ENCODE data around the gene KIAA0513. TPM values are rescaled to one million over a fixed set of nuclear protein-coding genes. Genes with fewer than 3 reads are reported as not detected.
"Not testable (repeated sequence)": the region's sequence is repeated elsewhere in the genome, so short reads cannot be mapped to it uniquely, and the experiment has no call there.

Gene KIAA0513
- total RNA-seq, 1 experiment from 2014 or later = 2.1 TPM

DNA sequence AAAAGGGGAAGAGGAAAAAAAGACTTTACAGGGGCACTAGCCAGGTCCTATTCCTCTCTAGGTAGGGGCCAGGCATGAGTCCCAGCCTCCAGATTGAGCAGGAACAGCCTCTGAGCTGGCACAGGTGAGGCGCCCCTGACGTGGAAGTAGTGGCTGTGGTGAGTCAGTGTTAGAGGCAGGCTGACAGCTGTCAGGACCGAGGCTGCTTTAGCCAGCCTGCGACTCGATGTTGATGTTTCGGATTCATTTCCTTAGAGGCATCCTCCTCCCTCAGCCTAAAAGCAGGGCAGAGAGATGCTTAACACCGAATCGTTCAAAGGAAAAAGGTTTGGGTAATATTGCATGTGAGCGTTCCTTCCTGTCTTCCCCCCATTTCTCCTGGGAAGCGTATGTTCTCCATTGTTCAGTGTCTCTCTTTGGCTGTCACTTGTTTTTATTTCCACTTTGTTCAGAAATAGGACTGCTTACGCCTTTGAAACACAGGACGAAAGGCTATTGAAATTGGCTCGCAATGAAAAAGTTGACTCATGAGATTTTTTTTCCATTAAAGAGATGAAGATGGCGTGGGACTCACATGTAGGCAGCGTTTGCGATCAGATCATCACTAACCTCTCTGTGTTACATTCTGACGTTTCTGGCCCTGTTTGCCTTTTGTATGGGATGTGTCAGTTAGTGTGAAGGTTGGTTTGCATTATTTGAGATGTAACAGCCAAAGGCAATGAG, 1.3 kb downstream of the KIAA0513 start:
- DNase-seq (ENCODE audit: low read depth) = peak; percentile 63

DNA sequence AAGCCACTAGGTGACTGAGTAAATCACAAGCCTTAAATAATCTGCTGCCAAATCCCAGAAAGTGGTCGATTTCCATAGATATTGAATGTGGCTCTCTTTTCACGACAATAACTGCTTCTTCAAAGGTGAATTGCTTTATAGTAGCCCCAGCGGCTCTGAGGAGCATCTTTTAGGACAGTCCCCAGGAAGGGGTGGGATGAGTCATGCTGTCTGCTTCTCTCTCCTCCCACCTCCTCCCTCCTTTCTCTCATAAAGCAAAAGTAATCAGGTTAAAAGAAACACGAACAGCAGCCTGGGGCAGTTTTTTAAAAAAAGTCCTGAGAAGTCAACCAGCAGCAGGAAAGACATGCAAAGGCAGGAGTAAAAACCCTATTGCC, 1.8 kb downstream of the KIAA0513 start:
- DNase-seq (ENCODE audit: low read depth) = peak; percentile 56

- DNase-seq (ENCODE audit: low read depth) = no peak
Measured at GRCh38 chr16:85029981-85030401, 2.4 kb downstream of the KIAA0513 start.

GRCh38 chr16:85031451-85031850, 3.9 kb downstream of the KIAA0513 start:
- no peak for DNase-seq (ENCODE audit: low read depth)

- not testable (repeated sequence) for DNase-seq (ENCODE audit: low read depth)
Measured at GRCh38 chr16:85032187-85032586, 4.6 kb downstream of the KIAA0513 start.

- no peak for DNase-seq (ENCODE audit: low read depth)
Measured at GRCh38 chr16:85033171-85033570, 5.6 kb downstream of the KIAA0513 start.

GRCh38 chr16:85034591-85035433, 7.2 kb downstream of the KIAA0513 start:
- no peak for DNase-seq (ENCODE audit: low read depth)

DNA sequence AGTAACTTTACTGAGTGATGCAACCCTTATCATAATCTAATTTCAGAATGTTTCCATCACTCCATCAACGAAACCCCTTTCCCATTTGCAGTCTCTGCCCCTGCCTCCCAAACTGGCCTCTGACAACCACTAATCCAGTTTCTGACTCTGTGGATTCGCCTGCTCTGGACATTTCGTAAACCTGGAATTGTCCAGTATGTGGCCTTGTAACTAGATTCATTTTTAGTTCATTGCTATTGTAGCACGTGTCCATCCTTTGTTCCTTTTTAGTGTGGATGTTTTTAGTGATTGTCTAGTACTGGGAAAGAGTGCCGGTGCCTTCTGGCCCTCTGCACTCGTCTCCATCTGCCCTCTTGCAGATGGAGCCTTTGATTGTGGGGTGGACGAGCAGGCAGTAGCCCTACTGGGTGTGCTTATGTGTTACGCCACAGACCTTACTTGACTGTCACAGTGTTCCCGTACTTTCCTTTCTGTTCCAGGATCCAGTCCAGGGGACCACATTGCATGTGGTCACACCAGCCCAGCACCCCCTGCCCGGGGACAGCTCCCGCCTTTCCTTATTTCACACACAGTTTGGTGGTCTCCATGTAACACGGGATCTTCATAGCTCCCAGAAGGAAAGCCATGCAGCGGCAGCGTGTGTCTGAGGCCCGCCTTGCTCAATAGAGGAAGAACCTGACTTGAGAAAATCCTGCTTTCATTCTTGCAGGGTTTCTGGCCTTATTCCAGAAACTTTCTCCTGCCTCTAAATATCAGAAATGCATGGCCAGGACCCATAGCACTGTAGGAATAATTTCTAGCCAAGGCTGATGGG, 8.8 kb downstream of the KIAA0513 start:
- no peak for DNase-seq (ENCODE audit: low read depth)

GRCh38 chr16:85037050-85037410, 9.4 kb downstream of the KIAA0513 start:
- DNase-seq (ENCODE audit: low read depth) = peak; percentile 81

GRCh38 chr16:85037721-85038120, 10.1 kb downstream of the KIAA0513 start:
- DNase-seq (ENCODE audit: low read depth) = no peak

- DNase-seq (ENCODE audit: low read depth) = no peak
Measured at GRCh38 chr16:85040685-85041084, 13.1 kb downstream of the KIAA0513 start.

- DNase-seq (ENCODE audit: low read depth) = no peak
Measured at GRCh38 chr16:85041219-85042166, 13.9 kb downstream of the KIAA0513 start.

GRCh38 chr16:85042167-85042526, 14.6 kb downstream of the KIAA0513 start:
- no peak for DNase-seq (ENCODE audit: low read depth)

- DNase-seq (ENCODE audit: low read depth) = no peak
Measured at GRCh38 chr16:85042606-85043005, 15.0 kb downstream of the KIAA0513 start.

- DNase-seq (ENCODE audit: low read depth) = no peak
Measured at GRCh38 chr16:85045077-85045476, 17.5 kb downstream of the KIAA0513 start.

GRCh38 chr16:85045641-85046471, 18.3 kb downstream of the KIAA0513 start:
- DNase-seq (ENCODE audit: low read depth) = no peak

- no peak for DNase-seq (ENCODE audit: low read depth)
Measured at GRCh38 chr16:85046472-85046916, 18.9 kb downstream of the KIAA0513 start.

GRCh38 chr16:85046931-85047866, 19.6 kb downstream of the KIAA0513 start:
- no peak for DNase-seq (ENCODE audit: low read depth)

DNA sequence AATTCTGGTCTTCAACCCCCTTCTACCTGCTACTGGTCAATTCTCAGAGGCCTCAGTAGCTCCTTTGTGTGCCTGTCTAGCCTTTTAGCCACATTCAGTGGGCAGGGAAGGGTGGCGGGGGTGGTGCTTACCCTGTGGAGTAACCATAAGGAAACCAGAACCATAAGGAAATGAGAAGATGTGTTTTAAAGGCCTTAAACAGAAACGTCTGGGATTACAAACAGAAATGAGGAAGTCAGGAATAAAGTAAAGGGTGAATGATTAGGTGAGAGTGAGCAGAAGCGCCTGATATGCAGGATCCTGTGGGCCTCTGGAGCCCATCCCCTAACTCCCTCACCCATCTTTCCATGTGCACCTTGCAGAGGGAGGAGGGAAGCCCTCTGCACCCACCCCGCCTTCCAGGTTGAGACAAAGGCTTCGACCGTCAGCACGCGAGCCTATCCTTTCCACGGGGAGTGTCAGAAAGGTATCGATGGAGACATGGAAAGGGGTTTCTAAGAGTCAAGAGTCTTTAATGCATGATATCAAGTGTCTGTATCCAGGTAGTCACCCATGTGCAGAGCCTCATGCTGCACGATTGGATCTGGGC, 20.4 kb downstream of the KIAA0513 start:
- DNase-seq (ENCODE audit: low read depth) = no peak

All from Daoy (cell line).